Measurements from ENCODE around the gene RNF144A.
"Not testable (repeated sequence)": the region's sequence is repeated elsewhere in the genome, so short reads cannot be mapped to it uniquely, and the experiment has no call there.

The RNF144A gene

DNA sequence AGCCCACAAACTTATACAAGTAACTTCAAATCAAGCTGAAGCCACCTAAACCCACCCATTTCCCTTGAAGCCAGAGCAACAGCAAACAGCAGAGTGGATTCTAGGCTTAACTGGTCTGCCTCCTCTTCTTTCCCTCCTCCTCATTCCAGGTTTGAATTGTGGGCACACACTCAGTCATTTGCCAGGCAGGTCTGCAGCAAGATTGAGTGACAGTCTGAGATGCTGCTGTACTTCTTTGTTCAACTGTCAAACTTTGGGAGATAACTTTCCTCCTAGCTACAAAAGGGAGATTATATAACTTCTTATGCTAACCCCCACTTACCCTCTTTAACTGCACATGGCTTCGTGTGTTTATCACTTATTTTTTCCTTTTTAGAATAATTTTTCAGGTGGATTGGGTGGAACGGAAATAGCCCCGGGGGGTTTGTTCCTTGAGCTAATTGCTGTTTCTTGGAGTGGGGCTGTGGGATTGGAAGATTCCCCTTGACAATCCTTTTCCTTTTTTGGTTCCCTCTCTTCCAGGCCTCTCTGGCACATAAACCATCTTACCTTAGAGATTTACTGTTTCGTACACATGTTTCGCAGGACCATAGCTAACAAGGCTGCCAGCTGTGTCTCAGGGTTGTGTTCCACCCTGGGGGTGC, 55.0 kb downstream of the RNF144A start:
- no peak for DNase-seq (ENCODE audit: low spot score)

DNA sequence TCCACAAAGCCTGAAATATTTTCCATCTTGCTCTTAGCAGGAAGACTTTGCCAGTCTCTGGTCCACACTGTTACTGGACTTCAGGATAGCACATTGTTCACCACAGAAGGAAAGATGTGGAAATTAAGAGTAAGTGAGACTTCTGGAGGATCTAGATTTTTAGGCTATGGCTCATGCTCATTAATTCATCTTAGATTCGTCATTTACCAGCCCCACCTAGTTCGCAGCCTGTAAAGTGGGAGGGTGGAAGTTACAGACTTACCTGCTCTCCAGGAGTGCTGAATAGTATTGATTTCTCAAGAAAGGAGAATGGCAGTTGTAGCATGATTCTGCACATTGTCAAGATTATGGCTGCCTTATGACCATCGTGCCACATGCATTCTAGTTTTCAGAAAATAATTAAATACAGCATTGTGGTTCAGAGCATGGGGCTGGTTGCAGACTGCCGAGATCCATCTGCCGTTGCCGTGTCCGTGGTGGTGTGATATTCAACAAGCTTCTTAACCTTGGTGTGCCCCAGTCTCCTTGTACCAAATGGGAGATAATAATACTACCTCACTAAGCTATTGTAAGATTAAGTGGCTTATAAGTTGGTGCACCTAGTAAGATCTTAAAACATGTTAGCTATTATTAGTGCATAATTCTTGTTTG, 56.8 kb downstream of the RNF144A start:
- DNase-seq (ENCODE audit: low spot score), result no peak

DNA sequence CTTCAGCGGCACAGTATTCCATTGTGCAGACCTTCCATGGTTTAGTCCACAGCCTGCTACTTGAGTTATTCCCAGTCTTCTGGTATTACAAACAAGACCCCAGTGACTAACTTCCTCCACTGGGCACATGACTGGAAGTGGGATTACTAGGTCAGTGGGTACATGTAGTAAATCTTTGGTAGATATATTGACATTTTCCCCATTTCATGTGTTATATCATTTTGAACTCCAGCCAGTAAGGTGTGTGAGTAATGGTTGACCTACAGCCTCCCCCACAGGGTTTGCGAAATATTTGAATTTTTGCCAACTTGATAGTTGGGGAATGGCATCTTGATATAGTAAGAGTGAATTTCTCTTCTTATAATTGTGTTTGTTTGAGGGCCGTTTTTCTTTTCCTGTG, 58.8 kb downstream of the RNF144A start:
- DNase-seq (ENCODE audit: low spot score), result no peak

DNA sequence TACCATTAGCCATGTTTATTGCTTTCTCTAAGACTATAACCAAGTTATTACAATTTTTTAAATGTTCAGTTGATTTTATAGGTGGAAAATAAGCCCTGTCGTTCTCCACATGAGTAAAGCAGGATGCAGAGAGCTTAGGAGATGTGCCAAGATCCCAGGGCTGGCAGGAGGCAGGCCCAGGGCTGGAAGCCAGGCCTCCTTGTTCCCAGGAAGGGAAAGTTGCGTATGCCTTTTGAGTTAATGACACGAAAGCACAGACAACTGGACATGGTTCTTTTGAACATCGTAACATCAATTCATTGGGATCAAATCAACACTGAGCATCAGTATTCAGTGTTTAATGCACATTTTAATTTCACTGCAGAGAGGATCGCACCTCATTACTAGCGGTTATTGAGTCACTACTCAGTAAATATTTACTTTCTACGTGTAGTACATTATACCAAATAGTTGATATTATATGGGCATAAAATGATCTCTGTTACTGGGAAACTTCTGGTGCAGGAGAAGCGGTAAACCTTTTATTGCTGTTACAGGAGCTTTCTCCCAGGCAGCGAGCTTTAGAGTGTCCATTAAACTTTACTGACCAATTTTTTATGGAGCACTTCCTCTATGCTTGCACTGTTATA, 60.0 kb downstream of the RNF144A start:
- DNase-seq (ENCODE audit: low spot score), result no peak

DNA sequence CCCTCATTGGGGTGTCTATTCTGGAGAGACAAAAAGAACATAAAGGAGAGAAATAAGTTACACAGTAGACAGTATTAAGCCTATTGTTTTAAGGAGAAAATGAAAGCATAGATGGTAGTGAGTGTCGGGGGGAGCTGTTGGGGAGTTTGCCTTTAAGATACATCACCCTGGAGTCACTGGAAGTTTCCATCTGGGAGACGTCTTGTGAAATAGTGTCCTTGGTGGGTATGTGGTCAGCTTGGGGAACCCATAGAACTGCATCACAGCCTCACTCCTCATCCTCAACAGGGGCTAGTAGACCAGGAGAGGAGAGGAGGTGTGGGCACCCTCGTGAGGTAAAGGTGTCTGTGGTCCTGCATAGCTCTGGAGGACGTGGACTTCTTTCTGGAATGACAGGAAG, 60.6 kb downstream of the RNF144A start:
- DNase-seq (ENCODE audit: low spot score), result no peak

DNA sequence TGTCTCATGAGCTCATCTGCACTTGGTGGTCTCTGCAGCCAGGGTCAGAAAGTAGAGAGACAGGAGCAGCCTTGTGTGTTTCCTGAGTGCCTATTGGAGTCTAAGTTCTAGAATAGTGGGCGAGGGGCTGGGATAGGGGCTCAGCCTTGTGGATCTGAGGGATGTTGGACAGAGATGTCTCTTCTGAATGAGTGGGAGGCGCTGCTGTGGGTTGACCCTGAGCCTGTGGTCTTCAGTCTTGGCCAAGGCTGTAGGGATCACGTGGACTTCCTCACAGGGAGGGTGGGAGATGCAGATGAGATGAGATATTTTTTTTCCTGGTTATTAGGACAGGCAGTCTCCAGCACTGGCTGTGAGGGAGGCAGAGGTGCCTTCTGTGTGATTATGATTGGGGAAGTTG, 61.8 kb downstream of the RNF144A start:
- no peak for DNase-seq (ENCODE audit: low spot score)

DNA sequence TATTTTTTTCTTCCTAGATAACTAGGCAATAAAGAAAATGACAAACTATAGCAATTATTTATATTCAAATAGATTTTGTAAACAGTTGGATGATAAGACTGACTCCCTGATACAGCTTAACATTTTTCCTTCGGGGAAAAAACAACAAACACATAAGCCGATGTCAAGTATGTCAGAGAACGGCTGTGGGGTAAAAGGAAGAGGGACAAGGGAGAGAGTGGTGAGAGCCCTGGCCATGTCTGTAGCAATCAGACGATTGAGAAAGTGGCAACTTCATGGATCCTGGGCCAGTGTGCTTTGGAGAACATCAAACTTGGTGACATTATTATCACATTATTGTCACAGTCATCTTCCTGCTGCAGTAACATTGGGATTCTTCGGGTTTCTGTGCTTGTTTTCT, 65.2 kb downstream of the RNF144A start:
- no peak for DNase-seq (ENCODE audit: low spot score)

DNA sequence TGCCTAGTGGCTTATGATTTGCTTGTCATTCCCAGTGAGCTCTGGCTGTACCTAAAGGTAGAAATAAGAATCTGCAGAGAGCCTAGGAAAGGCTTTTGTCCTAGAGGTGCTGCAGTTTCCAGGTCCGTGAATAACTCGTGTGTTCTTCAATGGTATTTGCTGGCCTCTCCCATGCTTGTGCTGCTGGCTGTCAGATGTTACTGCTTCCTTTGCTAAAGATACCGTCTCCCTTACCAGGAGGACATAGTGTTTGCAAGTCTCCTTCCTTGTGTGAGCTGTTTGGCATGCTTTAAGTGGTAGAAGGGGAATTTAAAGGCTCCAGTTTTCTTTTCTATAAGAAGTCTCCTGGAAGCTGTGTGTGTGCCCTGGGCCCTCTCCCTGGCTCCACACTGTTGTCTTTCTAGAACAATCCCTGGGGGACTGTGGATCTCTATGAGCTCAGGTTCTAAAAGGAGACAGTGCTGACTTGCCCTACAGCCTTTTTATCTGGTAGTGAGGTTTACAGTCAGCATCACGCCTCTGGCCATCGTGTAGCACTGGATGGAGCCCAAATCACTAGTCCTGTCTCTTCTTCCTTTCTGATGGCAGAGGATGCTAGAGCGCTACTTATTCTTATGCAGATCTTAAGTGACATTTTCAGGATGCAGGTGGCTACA, 65.8 kb downstream of the RNF144A start:
- no peak for DNase-seq (ENCODE audit: low spot score)

DNA sequence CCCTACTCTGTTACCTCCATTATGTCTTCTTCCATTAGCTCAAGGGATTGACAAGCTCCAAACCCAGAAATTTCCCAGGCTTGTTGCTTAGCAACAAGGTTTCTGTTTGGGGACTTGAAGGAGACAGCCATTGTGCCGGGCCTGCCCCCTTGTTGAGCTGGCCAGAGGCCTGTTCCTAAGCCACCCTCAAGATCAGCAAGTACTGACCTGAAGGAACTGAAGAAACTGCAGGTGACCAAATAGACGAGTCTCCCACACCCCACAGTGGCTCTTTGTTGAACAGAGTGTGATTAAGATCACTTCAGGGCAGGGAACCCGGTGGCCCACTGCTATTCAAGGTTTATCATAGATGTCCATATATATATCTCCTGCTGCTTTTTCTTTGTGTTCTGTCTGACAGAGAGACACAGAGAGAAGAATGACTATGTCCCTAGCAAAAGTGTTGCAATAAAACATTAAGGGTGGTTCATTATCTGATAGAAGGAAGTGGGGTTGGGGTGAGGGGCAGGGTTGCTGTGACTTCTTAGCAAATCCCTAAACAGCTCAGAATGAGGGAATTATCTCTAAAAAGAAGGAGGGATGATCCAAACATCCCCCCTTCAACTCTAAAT, 69.2 kb downstream of the RNF144A start:
- no peak for DNase-seq (ENCODE audit: low spot score)

DNA sequence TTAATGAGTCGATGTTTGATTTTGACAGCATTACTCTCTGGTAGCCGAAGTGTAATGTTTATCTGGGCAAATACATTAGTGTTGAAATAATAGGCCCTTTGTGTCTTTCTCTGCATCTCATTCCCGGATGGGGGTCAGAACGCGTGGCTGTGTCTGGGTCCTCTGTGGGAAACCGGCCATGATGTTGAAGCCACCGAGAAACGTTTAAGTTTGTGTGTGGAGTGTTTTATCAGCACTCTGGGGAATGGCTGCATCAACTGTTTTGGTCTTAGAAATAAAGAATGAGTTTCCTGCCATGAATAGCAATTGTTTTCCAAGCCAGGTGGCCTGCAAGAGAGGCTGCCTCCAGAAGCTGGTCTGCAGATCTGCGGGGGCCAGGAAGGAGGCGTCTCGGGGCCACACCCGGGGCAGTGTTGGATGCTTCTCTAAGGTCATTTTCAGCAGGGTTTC, 69.7 kb downstream of the RNF144A start:
- DNase-seq (ENCODE audit: low spot score), result no peak

DNA sequence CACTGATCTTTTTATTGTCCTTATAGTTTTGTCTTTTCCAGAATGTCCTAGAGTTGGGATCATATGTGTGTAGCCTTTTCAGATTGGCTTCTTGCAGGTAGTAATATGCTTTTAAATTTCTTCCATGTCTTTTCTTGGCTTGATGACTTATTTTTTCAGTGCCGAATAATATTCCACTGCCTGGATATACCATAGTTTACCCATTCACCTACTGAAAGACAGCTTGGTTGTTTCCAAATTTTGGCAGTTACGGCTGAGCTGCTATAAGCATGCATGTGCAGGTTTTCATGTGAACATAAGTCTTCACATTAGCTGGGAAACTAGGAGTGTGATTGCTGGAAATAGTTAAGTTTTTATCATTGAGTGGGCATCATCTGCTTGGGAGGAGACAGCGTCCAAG, 73.7 kb downstream of the RNF144A start:
- DNase-seq (ENCODE audit: low spot score), result no peak

DNA sequence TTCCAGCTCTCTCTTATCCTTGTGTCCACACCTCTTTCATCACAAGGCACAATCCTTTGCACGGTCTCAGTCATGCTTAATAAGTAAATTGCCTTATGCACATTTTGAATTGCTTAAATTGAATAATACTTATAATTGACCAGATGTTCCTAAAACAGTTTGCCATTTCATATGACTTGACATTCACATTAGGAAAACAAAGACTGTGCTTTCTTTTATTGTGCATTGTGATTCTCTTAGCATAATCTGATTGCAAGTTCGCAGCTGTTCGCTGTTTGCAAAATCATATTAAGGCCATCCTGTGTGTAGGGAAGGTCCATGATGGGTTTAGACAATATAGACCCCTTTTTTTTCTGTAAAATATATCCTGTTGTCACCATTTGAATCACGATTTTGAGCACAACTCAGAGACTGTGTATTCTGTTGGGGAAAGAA, 75.6 kb downstream of the RNF144A start:
- no peak for DNase-seq (ENCODE audit: low spot score)

DNA sequence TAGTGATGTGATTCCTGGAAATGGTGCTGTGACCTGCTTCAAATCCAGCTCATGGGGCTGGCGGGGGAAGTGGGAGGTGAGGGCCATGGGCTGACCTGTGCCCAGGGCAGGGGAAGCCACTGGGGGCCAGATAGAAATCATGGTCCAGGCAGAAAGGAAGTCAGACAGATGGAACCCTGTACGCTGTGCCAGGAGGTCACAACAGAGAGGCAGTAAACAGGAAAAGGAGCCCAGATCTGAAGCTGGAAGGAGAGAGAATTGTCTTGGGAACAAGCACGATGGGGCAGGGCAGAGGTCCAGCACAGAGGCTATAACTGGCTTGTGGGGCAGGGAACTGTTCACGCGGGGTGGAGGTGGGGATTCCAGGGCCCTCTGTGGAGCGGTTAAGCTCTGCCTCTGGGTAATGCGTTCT, 76.0 kb downstream of the RNF144A start:
- DNase-seq (ENCODE audit: low spot score), result no peak

DNA sequence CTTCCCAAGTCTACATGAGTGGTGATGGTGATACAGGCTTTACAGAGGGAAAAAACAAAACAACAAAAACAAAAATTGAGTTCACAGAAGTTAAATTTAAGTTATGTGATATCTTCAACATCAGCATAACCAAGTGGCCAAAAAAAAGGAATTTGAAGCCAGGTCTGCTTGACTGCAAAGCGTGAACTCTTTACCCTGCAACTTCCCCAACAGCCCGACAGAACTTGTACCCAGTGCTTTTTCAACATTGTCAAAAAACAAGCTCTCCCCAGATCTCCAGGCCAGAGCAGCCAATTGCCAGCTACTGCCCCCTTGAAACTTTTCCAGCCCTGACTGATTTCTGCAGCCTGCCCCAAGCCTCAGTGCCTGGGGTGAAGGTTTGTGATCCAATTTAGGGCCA, 76.7 kb downstream of the RNF144A start:
- DNase-seq (ENCODE audit: low spot score), result no peak

DNA sequence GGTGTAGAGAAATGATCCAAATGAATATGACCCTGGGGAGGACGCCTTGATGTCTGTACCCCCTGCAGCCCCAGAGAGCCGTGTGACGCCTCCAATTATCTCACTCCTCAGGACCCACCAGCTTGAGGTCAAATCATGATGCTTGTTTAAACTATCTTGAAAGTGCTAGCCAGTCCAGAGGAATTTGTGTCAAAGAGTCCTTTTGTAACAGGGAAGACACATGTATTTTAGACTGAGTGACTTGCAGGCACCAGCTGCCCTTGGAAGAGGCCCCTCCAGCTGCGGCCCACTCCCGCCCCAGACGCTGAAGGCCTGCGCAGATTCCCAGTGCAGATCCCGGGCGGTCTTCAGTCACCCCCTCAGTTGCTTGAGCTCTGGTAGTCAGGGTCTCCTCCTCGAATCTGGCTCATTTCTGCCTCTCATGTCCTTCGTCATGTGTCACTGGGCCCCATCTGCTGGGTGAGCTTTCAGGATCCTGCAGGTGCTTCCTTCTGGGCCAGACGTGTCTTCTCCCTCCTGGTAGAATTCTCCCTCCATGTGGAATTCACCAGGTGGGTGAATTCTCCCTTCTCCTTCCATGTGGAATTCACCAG, 77.4 kb downstream of the RNF144A start:
- no peak for DNase-seq (ENCODE audit: low spot score)

DNA sequence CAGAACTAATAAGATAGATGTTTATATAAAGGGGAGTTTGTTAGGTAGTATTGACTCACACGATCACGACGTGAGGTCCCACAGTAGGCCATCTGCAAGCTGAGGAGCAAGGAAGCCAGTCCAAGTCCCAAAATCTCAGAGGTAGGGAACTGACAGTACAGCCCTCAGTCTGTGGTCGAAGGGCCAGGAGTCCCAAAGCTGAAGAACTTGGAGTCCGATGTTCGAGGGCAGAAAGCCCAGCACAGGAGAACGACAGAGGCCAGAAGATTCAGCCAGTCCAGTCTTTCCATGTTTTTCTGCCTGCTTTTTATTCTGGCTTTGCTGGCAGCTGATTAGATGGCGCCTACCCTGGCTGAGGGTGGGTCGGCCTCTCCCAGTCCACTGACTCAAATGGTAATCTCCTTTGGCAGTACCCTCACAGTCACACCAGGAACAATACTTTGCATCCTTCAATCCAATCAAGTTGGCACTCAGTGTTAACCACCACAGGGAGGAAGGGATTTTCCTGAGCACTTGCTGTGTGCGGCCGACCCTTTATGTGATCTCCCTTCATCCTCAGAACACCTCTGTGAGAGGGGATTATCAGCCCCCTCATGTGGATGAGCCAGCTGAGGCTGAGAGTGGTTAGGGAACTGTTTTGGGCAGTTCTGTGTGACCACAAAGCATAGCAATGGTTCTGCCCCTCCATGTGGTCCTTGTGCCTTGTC, 78.3 kb downstream of the RNF144A start:
- DNase-seq (ENCODE audit: low spot score), result no peak

DNA sequence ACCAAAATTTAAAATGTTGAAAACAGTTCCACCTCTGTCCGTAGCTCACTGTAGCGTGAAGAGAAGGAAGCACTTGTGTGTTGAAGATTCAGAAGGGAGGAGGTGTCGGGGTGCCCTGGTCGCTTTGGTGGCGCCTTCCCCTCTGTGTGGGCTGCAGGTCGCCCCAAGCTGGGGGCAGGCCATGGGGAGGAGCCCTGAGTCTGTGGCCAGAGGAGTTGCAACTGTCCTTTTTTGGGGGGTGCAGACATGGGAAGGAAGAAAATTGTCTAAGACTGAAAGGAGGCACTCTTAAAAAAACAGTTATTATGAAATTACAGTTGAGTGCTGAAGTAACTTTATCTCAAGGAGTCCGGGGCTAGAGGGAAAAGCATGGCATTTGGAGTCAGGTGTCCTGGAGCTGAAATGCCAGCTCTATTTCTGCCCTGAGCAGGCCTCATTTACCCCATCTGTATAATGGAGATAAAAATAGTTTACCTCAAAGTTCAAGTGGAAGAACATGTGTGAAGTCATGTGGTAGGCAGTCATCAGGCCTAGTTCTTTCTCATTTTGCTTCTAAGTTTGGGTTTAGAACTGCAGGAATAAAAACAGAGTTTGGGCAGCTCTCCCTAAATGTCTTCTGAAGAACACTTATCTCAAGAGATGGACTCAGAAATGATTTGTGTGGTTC, 82.1 kb downstream of the RNF144A start:
- no peak for DNase-seq (ENCODE audit: low spot score)

DNA sequence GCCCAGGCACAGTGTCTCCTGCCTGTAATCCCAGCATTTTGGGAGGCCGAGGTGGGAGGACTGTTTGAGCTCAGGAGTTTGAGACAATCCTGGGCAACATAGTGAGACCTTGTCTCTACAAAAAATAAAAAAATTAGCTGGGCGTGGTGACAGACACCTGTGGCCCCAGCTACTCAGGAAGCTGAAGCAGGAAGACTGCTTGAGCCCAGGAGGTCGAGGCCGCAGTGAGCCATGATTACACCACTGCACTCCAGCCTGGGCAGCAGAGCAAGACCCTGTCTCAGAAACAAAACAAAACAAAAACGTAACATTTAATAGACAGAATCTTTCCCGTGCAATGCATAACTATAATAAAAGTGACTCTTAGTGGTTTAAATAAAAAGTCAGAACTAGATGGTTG, 84.2 kb downstream of the RNF144A start:
- not testable (repeated sequence) for DNase-seq (ENCODE audit: low spot score)

DNA sequence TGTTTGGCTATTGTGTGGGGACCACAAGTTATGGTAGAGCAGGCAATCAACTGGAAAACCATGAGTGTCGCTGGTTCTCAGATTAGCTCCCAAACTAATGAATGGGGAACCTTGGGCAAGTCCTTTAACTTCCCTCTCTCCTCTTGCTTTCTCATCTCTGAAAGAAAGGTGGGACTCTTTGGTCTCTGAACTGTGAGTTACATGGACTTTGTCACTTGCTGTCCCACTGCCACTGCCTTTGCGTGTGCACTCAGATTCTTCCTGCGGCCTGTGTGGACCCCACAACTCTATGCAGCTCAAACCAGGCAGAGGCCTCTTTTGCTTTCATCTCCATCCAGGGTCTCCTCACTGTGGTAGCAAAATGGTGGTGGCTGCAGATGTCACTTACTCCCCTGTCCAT, 86.7 kb downstream of the RNF144A start:
- DNase-seq (ENCODE audit: low spot score), result no peak

DNA sequence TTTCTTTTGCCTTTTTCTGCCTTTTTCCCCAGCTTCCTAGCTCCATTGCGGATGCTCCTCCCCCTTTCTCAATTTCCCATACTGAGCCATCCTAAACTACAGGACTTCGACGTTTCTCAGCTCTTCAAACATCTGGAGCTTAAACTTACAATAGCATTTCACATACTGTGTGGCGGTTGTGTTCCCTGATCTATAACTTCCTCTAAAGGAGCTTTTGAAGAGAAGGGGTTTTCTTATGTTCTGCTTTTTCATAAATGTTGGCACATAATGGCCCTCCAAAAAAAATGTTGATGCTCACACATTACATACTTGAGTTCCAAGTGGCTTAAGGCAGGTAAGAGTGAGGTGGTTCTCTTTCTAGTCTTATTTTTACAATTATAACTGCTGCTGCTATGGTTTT, 87.4 kb downstream of the RNF144A start:
- no peak for DNase-seq (ENCODE audit: low spot score)

DNA sequence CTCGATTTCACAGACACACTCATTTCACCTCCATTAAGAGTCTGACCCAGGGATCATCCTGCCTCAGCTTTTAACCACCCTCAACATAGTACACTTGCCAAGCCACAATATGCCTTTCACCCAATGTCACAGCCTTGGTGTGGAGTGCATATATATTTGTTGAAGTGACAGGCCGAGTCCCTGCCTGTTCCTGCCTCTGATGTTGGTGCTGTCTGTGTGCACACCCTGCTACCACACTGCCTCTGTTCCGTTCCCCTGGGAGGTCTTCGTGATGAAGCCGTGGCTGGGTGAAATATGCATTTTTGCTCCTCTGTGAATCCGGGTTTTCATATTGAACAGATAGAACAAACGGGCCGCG, 90.3 kb downstream of the RNF144A start:
- no peak for DNase-seq (ENCODE audit: low spot score)

All from hepatic stellate cell (primary cell).